ENCODE results near the gene ILF2.

GRCh38 chr1:153638261-153638660, 32.5 kb downstream of the ILF2 start:
- TF ChIP-seq, protein P1, sequence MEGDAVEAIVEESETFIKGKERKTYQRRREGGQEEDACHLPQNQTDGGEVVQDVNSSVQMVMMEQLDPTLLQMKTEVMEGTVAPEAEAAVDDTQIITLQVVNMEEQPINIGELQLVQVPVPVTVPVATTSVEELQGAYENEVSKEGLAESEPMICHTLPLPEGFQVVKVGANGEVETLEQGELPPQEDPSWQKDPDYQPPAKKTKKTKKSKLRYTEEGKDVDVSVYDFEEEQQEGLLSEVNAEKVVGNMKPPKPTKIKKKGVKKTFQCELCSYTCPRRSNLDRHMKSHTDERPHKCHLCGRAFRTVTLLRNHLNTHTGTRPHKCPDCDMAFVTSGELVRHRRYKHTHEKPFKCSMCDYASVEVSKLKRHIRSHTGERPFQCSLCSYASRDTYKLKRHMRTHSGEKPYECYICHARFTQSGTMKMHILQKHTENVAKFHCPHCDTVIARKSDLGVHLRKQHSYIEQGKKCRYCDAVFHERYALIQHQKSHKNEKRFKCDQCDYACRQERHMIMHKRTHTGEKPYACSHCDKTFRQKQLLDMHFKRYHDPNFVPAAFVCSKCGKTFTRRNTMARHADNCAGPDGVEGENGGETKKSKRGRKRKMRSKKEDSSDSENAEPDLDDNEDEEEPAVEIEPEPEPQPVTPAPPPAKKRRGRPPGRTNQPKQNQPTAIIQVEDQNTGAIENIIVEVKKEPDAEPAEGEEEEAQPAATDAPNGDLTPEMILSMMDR (optimal IDR thresholded peaks at IDR 0.05 in 1 of 3, IDR thresholded peaks at IDR 0.05 in 1 of 3, conservative IDR thresholded peaks at IDR 0.05 in 1 of 3; ENCODE audit: extremely low read depth in 1 of 3, insufficient read depth in 2 of 3, low read length in 3 of 3) = no peak
- no peak for TF ChIP-seq EZH2 (IDR thresholded peaks at IDR 0.05; ENCODE audit: low read length)

All from keratinocyte (primary cell).